GM23338 (cell line): Measurements from ENCODE around the gene PRKAG1. TPM values are rescaled to one million over a fixed set of nuclear protein-coding genes. Genes with fewer than 3 reads are reported as not detected.

Source experiments
- ATAC-seq: fragments of 200-7000 bp; cut with Tn5 transposase; 3 replicates; pipeline ENCODE4 v1.9.1; 2020
- DNase-seq: peaks from one replicate; pipeline ENCODE4 v3.0.0-alpha.2; 2015; ENCODE audit warnings: low spot score
- H2AFZ ChIP-seq: fragments of 200-600 bp; sonication (generic); 2 replicates; pipeline ENCODE4 v1.8.0; 2016; ENCODE audit warnings: antibody characterized with exemption, mild to moderate bottlenecking, moderate library complexity
- H3F3A ChIP-seq: fragments of 200-600 bp; sonication (generic); replicated peaks from 2 replicates; pipeline ENCODE4 v1.8.0; 2017; ENCODE audit warnings: antibody characterized with exemption, mixed run types, low read depth
- H3K27ac ChIP-seq: fragments of 200-600 bp; sonication (generic); 2 replicates; pipeline ENCODE4 v1.6.1; 2016; ENCODE audit warnings: low read depth
- H3K27me3 ChIP-seq: fragments of 200-600 bp; sonication (generic); 2 replicates; pipeline ENCODE4 v1.8.0; 2016; ENCODE audit warnings: mild to moderate bottlenecking, mixed run types, moderate library complexity; ENCODE audit not compliant: insufficient read depth
- H3K36me3 ChIP-seq: fragments of 200-600 bp; sonication (generic); 2 replicates; pipeline ENCODE4 v1.8.0; 2016; ENCODE audit warnings: mild to moderate bottlenecking; ENCODE audit not compliant: insufficient read depth
- H3K4me1 ChIP-seq: fragments of 200-600 bp; sonication (generic); 2 replicates; pipeline ENCODE4 v1.8.0; 2016; ENCODE audit warnings: mild to moderate bottlenecking, moderate library complexity; ENCODE audit not compliant: insufficient read depth
- H3K4me2 ChIP-seq: fragments of 200-600 bp; sonication (generic); 2 replicates; pipeline ENCODE4 v1.7.1; 2017; ENCODE audit warnings: mixed run types
- H3K4me3 ChIP-seq: fragments of 200-600 bp; sonication (generic); 2 replicates; pipeline ENCODE4 v1.6.1; 2016; ENCODE audit warnings: mixed run types
- H3K79me2 ChIP-seq: fragments of 200-600 bp; sonication (generic); replicated peaks from 2 replicates; pipeline ENCODE4 v1.8.0; 2017; ENCODE audit warnings: mild to moderate bottlenecking; ENCODE audit not compliant: insufficient read depth
- H3K9me2 ChIP-seq: fragments of 200-600 bp; sonication (generic); 2 replicates; pipeline ENCODE4 v1.8.0; 2017; ENCODE audit not compliant: insufficient read depth
- H4K20me1 ChIP-seq: fragments of 200-600 bp; sonication (generic); replicated peaks from 2 replicates; pipeline ENCODE4 v1.8.0; 2017; ENCODE audit warnings: mild to moderate bottlenecking; ENCODE audit not compliant: insufficient read depth
- H3K27ac Mint-ChIP-seq: 2 replicates; pipeline ENCODE4 v1.8.0; 2020; ENCODE audit warnings: inconsistent platforms, mild to moderate bottlenecking, moderate library complexity, mixed read lengths
- H3K27me3 Mint-ChIP-seq: 3 replicates; pipeline ENCODE4 v1.8.0; 2022; ENCODE audit warnings: low read depth, mild to moderate bottlenecking, moderate library complexity, mixed read lengths, inconsistent platforms; ENCODE audit not compliant: insufficient read depth, poor library complexity
- H3K36me3 Mint-ChIP-seq: 3 replicates; pipeline ENCODE4 v1.8.0; 2021; ENCODE audit warnings: low read depth, mild to moderate bottlenecking, inconsistent platforms, moderate library complexity, mixed read lengths
- H3K4me1 Mint-ChIP-seq: 3 replicates; pipeline ENCODE4 v1.8.0; 2020; ENCODE audit warnings: mild to moderate bottlenecking, inconsistent platforms, mixed read lengths
- H3K4me3 Mint-ChIP-seq: 3 replicates; pipeline ENCODE4 v1.8.0; 2021; ENCODE audit warnings: moderate library complexity, mild to moderate bottlenecking, inconsistent platforms, mixed read lengths
- H3K9me3 Mint-ChIP-seq: 3 replicates; pipeline ENCODE4 v1.8.0; 2020; ENCODE audit warnings: moderate library complexity, mild to moderate bottlenecking, inconsistent platforms, mixed read lengths
- CREB1 ChIP-seq: fragments of 250-450 bp; sonication (Bioruptor Pico); IDR thresholded peaks from 2 replicates; pipeline ENCODE4 v1.5.0; 2020; ENCODE audit warnings: low read depth, mild to moderate bottlenecking, moderate library complexity
- CTCF ChIP-seq, 2 experiments: fragments of 200-600 bp in 1 of 2; sonication (generic) in 1 of 2; conservative IDR thresholded peaks; 2 replicates each; pipeline versions ENCODE4 v1.5.1 to v1.6.1; 2016 to 2017; ENCODE audit warnings: antibody characterized with exemption in 2 of 2, low read depth in 2 of 2, mild to moderate bottlenecking in 2 of 2, moderate library complexity in 1 of 2
- EZH2 ChIP-seq: fragments of 200-600 bp; sonication (generic); IDR thresholded peaks from one replicate; pipeline ENCODE4 v1.8.0; 2017; ENCODE audit warnings: antibody characterized with exemption, mild to moderate bottlenecking, low read depth; ENCODE audit not compliant: unreplicated experiment
- EZH2phosphoT487 ChIP-seq: fragments of 200-600 bp; sonication (generic); IDR thresholded peaks from one replicate; pipeline ENCODE4 v1.8.1; 2018; ENCODE audit warnings: antibody characterized with exemption; ENCODE audit not compliant: unreplicated experiment
- NANOG ChIP-seq: IDR thresholded peaks from 2 replicates; pipeline ENCODE4 v1.6.1; 2016; ENCODE audit warnings: antibody characterized with exemption, borderline replicate concordance
- POLR2AphosphoS5 ChIP-seq: IDR thresholded peaks from 2 replicates; pipeline ENCODE4 v1.6.1; 2016; ENCODE audit warnings: antibody characterized with exemption, low read depth
- STAT1 ChIP-seq: IDR thresholded peaks from one replicate; pipeline ENCODE4 v1.6.1; 2016; ENCODE audit warnings: antibody characterized with exemption; ENCODE audit not compliant: unreplicated experiment
- ZNF114 ChIP-seq: fragments of 250-450 bp; sonication (Bioruptor Pico); IDR thresholded peaks from 2 replicates; pipeline ENCODE4 v1.5.0; 2020; ENCODE audit warnings: mild to moderate bottlenecking, moderate library complexity
- ZNF331 ChIP-seq: fragments of 250-450 bp; sonication (Bioruptor Pico); IDR thresholded peaks from 2 replicates; pipeline ENCODE4 v1.5.0; 2020; ENCODE audit warnings: low read depth, mild to moderate bottlenecking, moderate library complexity
- polyA plus RNA-seq: library from polyadenylated mRNA; unstranded; fragments of >200 nt; fragmentation: Nextera tagmentation; extraction: Ambion mirVana; gene quantifications from 2 replicates; pipeline ENCODE4 v1.2.1, GENCODE V29; 2016
- total RNA-seq: library from RNA; depleted of rRNA; stranded (reverse); fragments of >200 nt; shearing (Covaris generic); gene quantifications from 2 replicates; pipeline ENCODE4 v1.2.3, GENCODE V29; 2014
- TF ChIP-seq, protein P1 (sequence below): IDR thresholded peaks from 2 replicates; pipeline ENCODE4 v1.6.1; 2016; ENCODE audit warnings: antibody characterized with exemption
- TF ChIP-seq, protein P2 (sequence below): fragments of 250-450 bp; sonication (Bioruptor Pico); IDR thresholded peaks from 2 replicates; pipeline ENCODE4 v1.5.0; 2020; ENCODE audit warnings: mild to moderate bottlenecking, moderate library complexity

Gene PRKAG1
- total and polyA plus RNA-seq, 2 experiments from 2014 or later = 19.9 to 35.4 TPM

DNA sequence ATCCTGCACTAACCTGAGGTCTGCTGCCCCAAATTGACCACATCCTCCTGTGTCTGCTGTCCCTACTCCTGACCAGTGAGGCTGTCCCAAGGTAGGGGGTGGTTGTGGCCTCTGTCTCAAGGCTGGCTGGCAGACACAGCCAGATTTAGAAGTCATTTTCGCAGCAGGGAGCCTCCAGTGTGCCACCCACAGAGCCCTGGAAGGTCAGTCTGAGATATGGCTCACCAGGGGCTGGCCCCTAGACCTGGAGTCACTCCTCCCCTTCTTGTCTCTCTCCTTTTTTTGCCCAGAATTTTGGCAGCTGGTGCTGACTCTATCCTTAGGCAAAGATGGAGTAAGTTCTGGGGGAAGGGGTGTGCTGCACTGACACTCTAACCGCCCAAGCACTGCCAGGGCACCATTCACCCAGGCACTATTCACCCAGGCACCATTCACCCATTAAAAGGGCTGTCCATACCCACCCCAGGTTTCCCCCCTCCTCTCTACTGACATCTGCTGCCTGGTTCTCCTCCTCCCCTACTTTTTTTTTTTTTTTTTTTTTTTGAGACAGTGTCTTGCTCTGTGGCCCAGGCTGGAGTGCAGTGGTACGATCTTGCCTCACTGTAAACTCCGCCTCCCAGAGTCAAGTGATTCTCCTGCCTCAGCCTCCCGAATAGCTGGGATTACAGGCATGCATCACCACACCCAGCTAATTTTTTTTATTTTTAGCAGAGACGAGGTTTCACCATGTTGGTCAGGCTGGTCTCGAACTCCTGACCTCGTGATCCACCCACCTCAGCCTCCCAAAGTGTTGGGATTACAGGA, 27.1 kb downstream of the PRKAG1 start (continued):
- TF ChIP-seq, protein P1, sequence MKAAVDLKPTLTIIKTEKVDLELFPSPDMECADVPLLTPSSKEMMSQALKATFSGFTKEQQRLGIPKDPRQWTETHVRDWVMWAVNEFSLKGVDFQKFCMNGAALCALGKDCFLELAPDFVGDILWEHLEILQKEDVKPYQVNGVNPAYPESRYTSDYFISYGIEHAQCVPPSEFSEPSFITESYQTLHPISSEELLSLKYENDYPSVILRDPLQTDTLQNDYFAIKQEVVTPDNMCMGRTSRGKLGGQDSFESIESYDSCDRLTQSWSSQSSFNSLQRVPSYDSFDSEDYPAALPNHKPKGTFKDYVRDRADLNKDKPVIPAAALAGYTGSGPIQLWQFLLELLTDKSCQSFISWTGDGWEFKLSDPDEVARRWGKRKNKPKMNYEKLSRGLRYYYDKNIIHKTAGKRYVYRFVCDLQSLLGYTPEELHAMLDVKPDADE = no peak

GRCh38 chr12:48990552-48990951, 28.0 kb downstream of the PRKAG1 start:
- Mint-ChIP-seq H3K9me3 (no peaks in the 10 kb centered on the region), H3K4me3 (no peak overlapping the region), H3K4me1 (peaks cover 13% of the 10 kb centered on the region), H3K36me3 (no peaks in the 10 kb centered on the region), H3K27me3 (peaks cover 43% of the 10 kb centered on the region), H3K27ac (no peak overlapping the region)
- H3K27ac ChIP-seq = no peak overlapping the region
- H4K20me1 ChIP-seq = 0 out of 2 replicates have a peak, but pooled peaks cover 4% of the 10 kb centered on the region
- H3K79me2 ChIP-seq = no peaks in the 10 kb centered on the region
- no peak overlapping the region for H2AFZ ChIP-seq
- ATAC-seq = no peak
- no peaks in the 10 kb centered on the region for H3K36me3 ChIP-seq
- no peaks in the 10 kb centered on the region for H3K4me1 ChIP-seq
- peaks cover 92% of the 10 kb centered on the region for H3K27me3 ChIP-seq
- no peaks in the 10 kb centered on the region for H3K9me2 ChIP-seq
- H3K4me3 ChIP-seq = no peak overlapping the region
- no peaks in the 10 kb centered on the region for H3F3A ChIP-seq
- peak; percentile 23 for DNase-seq
- no peak overlapping the region for H3K4me2 ChIP-seq
- TF ChIP-seq NANOG = no peak
- no peak for TF ChIP-seq EZH2
- TF ChIP-seq, protein P1 = no peak
- TF ChIP-seq CREB1 (CRISPR knock-in tag) = no peak
- TF ChIP-seq STAT1 = no peak
- no peak for TF ChIP-seq ZNF331
- no peak for TF ChIP-seq EZH2phosphoT487
- TF ChIP-seq POLR2AphosphoS5 = no peak
- TF ChIP-seq, protein P2, sequence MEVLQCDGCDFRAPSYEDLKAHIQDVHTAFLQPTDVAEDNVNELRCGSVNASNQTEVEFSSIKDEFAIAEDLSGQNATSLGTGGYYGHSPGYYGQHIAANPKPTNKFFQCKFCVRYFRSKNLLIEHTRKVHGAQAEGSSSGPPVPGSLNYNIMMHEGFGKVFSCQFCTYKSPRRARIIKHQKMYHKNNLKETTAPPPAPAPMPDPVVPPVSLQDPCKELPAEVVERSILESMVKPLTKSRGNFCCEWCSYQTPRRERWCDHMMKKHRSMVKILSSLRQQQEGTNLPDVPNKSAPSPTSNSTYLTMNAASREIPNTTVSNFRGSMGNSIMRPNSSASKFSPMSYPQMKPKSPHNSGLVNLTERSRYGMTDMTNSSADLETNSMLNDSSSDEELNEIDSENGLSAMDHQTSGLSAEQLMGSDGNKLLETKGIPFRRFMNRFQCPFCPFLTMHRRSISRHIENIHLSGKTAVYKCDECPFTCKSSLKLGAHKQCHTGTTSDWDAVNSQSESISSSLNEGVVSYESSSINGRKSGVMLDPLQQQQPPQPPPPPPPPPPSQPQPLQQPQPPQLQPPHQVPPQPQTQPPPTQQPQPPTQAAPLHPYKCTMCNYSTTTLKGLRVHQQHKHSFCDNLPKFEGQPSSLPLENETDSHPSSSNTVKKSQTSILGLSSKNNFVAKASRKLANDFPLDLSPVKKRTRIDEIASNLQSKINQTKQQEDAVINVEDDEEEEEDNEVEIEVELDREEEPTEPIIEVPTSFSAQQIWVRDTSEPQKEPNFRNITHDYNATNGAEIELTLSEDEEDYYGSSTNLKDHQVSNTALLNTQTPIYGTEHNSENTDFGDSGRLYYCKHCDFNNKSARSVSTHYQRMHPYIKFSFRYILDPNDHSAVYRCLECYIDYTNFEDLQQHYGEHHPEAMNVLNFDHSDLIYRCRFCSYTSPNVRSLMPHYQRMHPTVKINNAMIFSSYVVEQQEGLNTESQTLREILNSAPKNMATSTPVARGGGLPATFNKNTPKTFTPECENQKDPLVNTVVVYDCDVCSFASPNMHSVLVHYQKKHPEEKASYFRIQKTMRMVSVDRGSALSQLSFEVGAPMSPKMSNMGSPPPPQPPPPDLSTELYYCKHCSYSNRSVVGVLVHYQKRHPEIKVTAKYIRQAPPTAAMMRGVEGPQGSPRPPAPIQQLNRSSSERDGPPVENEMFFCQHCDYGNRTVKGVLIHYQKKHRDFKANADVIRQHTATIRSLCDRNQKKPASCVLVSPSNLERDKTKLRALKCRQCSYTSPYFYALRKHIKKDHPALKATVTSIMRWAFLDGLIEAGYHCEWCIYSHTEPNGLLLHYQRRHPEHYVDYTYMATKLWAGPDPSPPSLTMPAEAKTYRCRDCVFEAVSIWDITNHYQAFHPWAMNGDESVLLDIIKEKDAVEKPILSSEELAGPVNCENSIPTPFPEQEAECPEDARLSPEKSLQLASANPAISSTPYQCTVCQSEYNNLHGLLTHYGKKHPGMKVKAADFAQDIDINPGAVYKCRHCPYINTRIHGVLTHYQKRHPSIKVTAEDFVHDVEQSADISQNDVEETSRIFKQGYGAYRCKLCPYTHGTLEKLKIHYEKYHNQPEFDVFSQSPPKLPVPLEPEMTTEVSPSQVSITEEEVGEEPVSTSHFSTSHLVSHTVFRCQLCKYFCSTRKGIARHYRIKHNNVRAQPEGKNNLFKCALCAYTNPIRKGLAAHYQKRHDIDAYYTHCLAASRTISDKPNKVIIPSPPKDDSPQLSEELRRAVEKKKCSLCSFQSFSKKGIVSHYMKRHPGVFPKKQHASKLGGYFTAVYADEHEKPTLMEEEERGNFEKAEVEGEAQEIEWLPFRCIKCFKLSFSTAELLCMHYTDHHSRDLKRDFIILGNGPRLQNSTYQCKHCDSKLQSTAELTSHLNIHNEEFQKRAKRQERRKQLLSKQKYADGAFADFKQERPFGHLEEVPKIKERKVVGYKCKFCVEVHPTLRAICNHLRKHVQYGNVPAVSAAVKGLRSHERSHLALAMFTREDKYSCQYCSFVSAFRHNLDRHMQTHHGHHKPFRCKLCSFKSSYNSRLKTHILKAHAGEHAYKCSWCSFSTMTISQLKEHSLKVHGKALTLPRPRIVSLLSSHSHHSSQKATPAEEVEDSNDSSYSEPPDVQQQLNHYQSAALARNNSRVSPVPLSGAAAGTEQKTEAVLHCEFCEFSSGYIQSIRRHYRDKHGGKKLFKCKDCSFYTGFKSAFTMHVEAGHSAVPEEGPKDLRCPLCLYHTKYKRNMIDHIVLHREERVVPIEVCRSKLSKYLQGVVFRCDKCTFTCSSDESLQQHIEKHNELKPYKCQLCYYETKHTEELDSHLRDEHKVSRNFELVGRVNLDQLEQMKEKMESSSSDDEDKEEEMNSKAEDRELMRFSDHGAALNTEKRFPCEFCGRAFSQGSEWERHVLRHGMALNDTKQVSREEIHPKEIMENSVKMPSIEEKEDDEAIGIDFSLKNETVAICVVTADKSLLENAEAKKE (CRISPR knock-in tag) = no peak
- TF ChIP-seq CTCF (conservative IDR thresholded peaks at IDR 0.05; ENCODE audit: low read depth in 2 of 2) = no peak
- no peak for TF ChIP-seq ZNF114
